ENCODE data around the gene CFAP20DC. TPM values are rescaled to one million over a fixed set of nuclear protein-coding genes. Genes with fewer than 3 reads are reported as not detected.

CFAP20DC gene
- total and polyA plus RNA-seq, 2 of the 8 experiments (the other 6 are each of a cell fraction or from before 2014, with no cell fraction given): 2.2 to 2.8 TPM

DNA sequence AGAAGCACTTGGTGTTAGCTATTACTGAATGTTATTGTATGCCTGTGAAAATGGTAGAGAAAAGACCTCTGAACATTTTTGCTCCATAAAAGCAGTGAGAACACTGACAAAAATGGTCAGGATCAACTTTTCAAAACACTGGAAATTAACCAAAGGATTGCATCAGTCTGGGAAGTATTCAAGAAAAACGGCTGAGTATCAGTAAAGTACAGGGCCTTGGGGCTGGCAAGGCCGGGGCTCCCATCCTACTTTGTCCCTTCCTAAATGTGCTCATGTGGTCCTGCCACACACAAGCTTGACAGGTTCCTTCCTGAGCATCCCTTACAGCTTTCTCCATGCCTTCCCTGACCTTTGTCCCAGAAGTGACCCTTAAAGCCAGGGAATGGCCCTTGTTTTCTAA, 84.0 kb downstream of the CFAP20DC start:
- Histone ChIP-seq H3K27me3 (replicated peaks in 1 of 4; ENCODE audit: control insufficient read depth in 3 of 4, extremely low read depth in 1 of 4, insufficient read depth in 3 of 4, low read length in 3 of 4) (no peaks in the 10 kb centered on the region), H2BK5ac (ENCODE audit: low read depth, low read length) (no peak overlapping the region), H3K36me3 (ENCODE audit: control insufficient read depth in 2 of 4, insufficient read depth in 4 of 4, low read length in 3 of 4) (no peaks in the 10 kb centered on the region), H3K27ac (ENCODE audit: low read depth, low read length) (no peak overlapping the region), H3K4me3 (ENCODE audit: extremely low read depth in 1 of 4, insufficient read depth in 2 of 4, low read depth in 3 of 4, low read length in 4 of 4) (no peak overlapping the region), H3K9me3 (ENCODE audit: insufficient read depth in 2 of 2, low read depth in 1 of 2, low read length in 1 of 2) (no peaks in the 10 kb centered on the region), H4K5ac (ENCODE audit: insufficient read length, low read depth, low read length) (no peak overlapping the region), H3K14ac (ENCODE audit: insufficient read length) (no peak overlapping the region), H3K23ac (ENCODE audit: insufficient read length) (no peak overlapping the region), H3K4ac (replicated peaks; ENCODE audit: insufficient read length, low read depth, low read length) (no peak overlapping the region), H4K8ac (ENCODE audit: extremely low read depth, insufficient read depth, low read length) (no peak overlapping the region), H3K18ac (ENCODE audit: extremely low read depth, low read length) (no peak overlapping the region; the same call in 1 of the 2 replicates), H2BK20ac (ENCODE audit: low read length) (no peak overlapping the region), H3K4me1 (replicated peaks in 1 of 4; ENCODE audit: control insufficient read depth in 3 of 4, insufficient read depth in 4 of 4, low read length in 3 of 4) (no peaks in the 10 kb centered on the region), H3K79me1 (ENCODE audit: low read depth, low read length) (no peaks in the 10 kb centered on the region), H3K79me2 (ENCODE audit: control insufficient read depth in 1 of 2, insufficient read depth in 2 of 2, low read length in 2 of 2) (no peaks in the 10 kb centered on the region), H4K91ac (replicated peaks; ENCODE audit: insufficient read length, low read length) (no peak overlapping the region), H3K23me2 (ENCODE audit: low read depth, low read length) (no peaks in the 10 kb centered on the region), H3K4me2 (ENCODE audit: insufficient read depth in 1 of 2, low read depth in 2 of 2, low read length in 2 of 2) (no peak overlapping the region), H2BK12ac (ENCODE audit: low read depth, low read length) (no peak overlapping the region), H2BK15ac (ENCODE audit: low read length) (no peak overlapping the region), H2BK120ac (replicated peaks; ENCODE audit: low read depth, low read length) (no peak overlapping the region), H3K56ac (replicated peaks; ENCODE audit: insufficient read length, low read depth, low read length) (no peak overlapping the region), H2AFZ (ENCODE audit: low read length) (no peak overlapping the region), H2AK5ac (ENCODE audit: low read depth, low read length) (no peak overlapping the region), H4K20me1 (replicated peaks in 1 of 2; ENCODE audit: control insufficient read depth in 1 of 2, insufficient read depth in 2 of 2, low read length in 2 of 2) (no peaks in the 10 kb centered on the region), H3K9ac (replicated peaks in 1 of 4; ENCODE audit: extremely low read depth in 1 of 4, low read depth in 3 of 4, low read length in 3 of 4) (peak overlapping the region in 1 of 4 experiments; percentile 34; a peak in 1 of 7 replicates)
- POLR2A ChIA-PET (ENCODE audit: partially characterized antibody): no interaction called here
- FAIRE-seq (no peak), DNase-seq (ENCODE audit: low read depth in 1 of 2, low spot score in 2 of 2) (no peak)
- TF ChIP-seq CREB1 (IDR thresholded peaks at IDR 0.05) (no peak), RBBP5 (IDR thresholded peaks at IDR 0.05; ENCODE audit: borderline replicate concordance, low read depth, low read length) (no peak), SIX5 (IDR thresholded peaks at IDR 0.05; ENCODE audit: low read depth, low read length) (no peak), KDM4A (IDR thresholded peaks at IDR 0.05; ENCODE audit: low read depth, low read length, severe bottlenecking) (no peak), CTBP2 (IDR thresholded peaks at IDR 0.05; ENCODE audit: borderline replicate concordance, insufficient read depth, insufficient read length, low read length) (no peak), TAF7 (optimal IDR thresholded peaks at IDR 0.05; ENCODE audit: borderline replicate concordance, low read depth, low read length) (no peak)
- WGBS, 2 experiments (ENCODE audit: extremely low coverage in 1 of 2, insufficient coverage in 1 of 2, insufficient read length in 1 of 2, insufficient replicate concordance in 2 of 2, low coverage in 1 of 2, low lambda C conversion rate in 2 of 2, missing lambda C conversion rate in 1 of 2): 89% methylated on average over 2 of the region's 2 CpGs; no CpG with 5 or more reads in 1 of the 2 experiments
- CTCF ChIA-PET (ENCODE audit: partially characterized antibody): interaction anchor here (1.5 kb wide), 1 partner anchor 141 kb away, joined by 7 read pairs; no protein-coding TSS in a partner anchor

All from H1 (cell line).